ENCODE measurements around the gene RECK.

RECK gene

DNA sequence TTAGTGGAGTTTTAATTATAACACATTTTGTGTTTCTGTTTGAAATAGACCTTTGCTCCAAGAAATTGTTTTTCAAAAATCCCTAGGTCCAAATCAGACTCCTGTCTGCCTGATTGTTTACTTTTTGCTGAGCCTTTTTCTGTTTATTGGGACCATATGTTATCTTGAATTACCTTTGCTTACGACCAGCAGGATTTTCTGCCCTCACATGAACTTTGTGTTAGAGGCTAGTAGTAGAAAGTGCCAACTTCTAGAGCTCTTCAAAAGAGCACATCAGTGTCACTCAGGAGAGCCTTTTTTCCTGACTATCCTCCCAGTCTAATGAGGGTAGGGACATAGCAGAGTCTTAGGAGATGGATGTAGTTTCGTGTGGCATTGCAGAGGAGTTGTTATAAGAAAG is 10.2 kb downstream of the RECK start:
- ChIA-PET CTCF (interaction anchor here (0.5 kb wide), 1 partner anchor 84 kb away, joined by 3 read pairs; no protein-coding TSS in a partner anchor), POLR2A (no interaction called here)
- TF ChIP-seq FOXK2 (IDR thresholded peaks at IDR 0.05): no peak
- TF ChIP-seq FOXM1 (IDR thresholded peaks at IDR 0.05; ENCODE audit: borderline replicate concordance): no peak
- no peak for TF ChIP-seq CTBP1 (IDR thresholded peaks at IDR 0.05; ENCODE audit: borderline replicate concordance)
- no peak for TF ChIP-seq BHLHE40 (IDR thresholded peaks at IDR 0.05; ENCODE audit: borderline replicate concordance)
- no peak for TF ChIP-seq LEF1 (IDR thresholded peaks at IDR 0.05; ENCODE audit: borderline replicate concordance)
- no peak for TF ChIP-seq HDGF (IDR thresholded peaks at IDR 0.05; ENCODE audit: borderline replicate concordance)
- TF ChIP-seq L3MBTL2 (conservative IDR thresholded peaks at IDR 0.05): no peak
- TF ChIP-seq FOXA1 (IDR thresholded peaks at IDR 0.05): no peak
- TF ChIP-seq TARDBP (IDR thresholded peaks at IDR 0.05): no peak
- no peak for TF ChIP-seq NFRKB (IDR thresholded peaks at IDR 0.05)
- no peak for TF ChIP-seq SP1 (IDR thresholded peaks at IDR 0.05)
- no peak for TF ChIP-seq ZNF384 (IDR thresholded peaks at IDR 0.05)
- TF ChIP-seq SUZ12 (IDR thresholded peaks at IDR 0.05): no peak
- TF ChIP-seq, protein P1, sequence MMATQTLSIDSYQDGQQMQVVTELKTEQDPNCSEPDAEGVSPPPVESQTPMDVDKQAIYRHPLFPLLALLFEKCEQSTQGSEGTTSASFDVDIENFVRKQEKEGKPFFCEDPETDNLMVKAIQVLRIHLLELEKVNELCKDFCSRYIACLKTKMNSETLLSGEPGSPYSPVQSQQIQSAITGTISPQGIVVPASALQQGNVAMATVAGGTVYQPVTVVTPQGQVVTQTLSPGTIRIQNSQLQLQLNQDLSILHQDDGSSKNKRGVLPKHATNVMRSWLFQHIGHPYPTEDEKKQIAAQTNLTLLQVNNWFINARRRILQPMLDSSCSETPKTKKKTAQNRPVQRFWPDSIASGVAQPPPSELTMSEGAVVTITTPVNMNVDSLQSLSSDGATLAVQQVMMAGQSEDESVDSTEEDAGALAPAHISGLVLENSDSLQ (IDR thresholded peaks at IDR 0.05): no peak
- no peak for TF ChIP-seq ARNT (IDR thresholded peaks at IDR 0.05)
- TF ChIP-seq ELF4 (IDR thresholded peaks at IDR 0.05): no peak
- no peak for DNase-seq (ENCODE audit: extremely low spot score)

DNA sequence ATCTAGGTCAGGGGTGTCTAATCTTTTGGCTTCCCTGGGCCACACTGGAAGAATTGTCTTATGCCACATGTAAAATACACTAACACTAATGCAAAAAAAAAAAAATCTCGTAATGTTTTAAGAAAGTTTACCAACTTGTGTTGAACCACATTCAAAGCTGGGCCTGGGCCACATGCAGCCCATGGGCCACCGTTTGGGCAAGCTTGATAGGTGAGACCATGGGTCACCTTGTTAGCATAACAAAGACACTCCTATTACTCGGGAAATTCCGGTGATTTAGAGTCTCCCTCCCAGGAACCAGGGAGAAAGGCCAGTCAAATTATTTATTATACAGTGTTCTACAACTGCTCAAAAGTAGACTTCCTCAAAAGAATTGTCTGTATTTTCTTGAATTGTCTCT is 12.7 kb downstream of the RECK start:
- CTCF ChIA-PET: no interaction called here
- DNase-seq (ENCODE audit: extremely low spot score): no peak
- TF ChIP-seq HDGF (IDR thresholded peaks at IDR 0.05; ENCODE audit: borderline replicate concordance) (no peak), L3MBTL2 (conservative IDR thresholded peaks at IDR 0.05) (no peak), LEF1 (IDR thresholded peaks at IDR 0.05; ENCODE audit: borderline replicate concordance) (no peak), NFRKB (IDR thresholded peaks at IDR 0.05) (no peak), TARDBP (IDR thresholded peaks at IDR 0.05) (no peak), ZNF384 (IDR thresholded peaks at IDR 0.05) (no peak), BHLHE40 (IDR thresholded peaks at IDR 0.05; ENCODE audit: borderline replicate concordance) (no peak), SP1 (IDR thresholded peaks at IDR 0.05) (no peak), ELF4 (IDR thresholded peaks at IDR 0.05) (no peak), CTBP1 (IDR thresholded peaks at IDR 0.05; ENCODE audit: borderline replicate concordance) (no peak), SUZ12 (IDR thresholded peaks at IDR 0.05) (no peak), ARNT (IDR thresholded peaks at IDR 0.05) (no peak), FOXA1 (IDR thresholded peaks at IDR 0.05) (no peak)
- TF ChIP-seq, protein P1 (IDR thresholded peaks at IDR 0.05): no peak
- POLR2A ChIA-PET: no interaction called here

DNA sequence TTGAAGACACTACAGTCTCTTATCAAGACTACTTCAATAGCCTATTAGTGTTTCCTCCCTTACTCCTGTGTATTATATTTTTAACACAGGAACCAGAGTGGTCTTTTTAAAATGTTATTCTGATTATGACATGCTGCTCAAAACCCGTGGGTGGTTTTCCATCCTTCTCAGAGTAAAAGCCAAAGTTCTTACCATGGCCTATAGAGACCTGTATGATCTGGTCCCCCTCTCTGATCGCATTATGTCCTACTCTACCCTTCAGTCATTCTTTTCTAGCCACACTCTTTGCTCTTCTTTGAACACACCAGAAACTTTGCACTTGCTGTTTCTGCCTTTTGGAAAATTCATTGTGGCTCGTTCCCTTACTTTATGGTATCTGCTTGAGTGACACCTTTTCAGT is 13.8 kb downstream of the RECK start:
- ChIA-PET POLR2A (no interaction called here), CTCF (no interaction called here)
- TF ChIP-seq ARNT (IDR thresholded peaks at IDR 0.05) (no peak), HDGF (IDR thresholded peaks at IDR 0.05; ENCODE audit: borderline replicate concordance) (no peak), TARDBP (IDR thresholded peaks at IDR 0.05) (no peak), SP1 (IDR thresholded peaks at IDR 0.05) (no peak), SUZ12 (IDR thresholded peaks at IDR 0.05) (no peak), ELF4 (IDR thresholded peaks at IDR 0.05) (no peak), LEF1 (IDR thresholded peaks at IDR 0.05; ENCODE audit: borderline replicate concordance) (no peak), BHLHE40 (IDR thresholded peaks at IDR 0.05; ENCODE audit: borderline replicate concordance) (no peak), FOXK2 (IDR thresholded peaks at IDR 0.05) (no peak)
- no peak for DNase-seq (ENCODE audit: extremely low spot score)

DNA sequence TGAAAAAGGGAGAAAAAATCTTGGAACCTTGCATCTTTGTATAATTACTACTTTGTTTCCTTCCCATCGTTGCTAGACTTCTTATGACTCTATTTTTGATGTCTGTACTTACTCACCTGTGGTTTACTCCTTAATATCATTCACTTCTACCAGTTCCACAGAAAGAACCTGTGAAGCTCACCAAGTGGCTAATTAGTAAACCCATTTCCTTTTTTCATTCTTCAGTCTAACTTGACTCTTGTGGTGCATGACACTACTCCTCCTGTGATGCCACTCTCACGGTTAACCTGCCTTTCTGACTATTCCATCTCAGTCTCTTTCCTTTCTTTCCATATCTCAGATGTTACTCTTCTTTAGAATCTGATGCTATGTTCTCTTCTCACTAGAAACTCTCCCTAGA is 14.6 kb downstream of the RECK start:
- DNase-seq (ENCODE audit: extremely low spot score): no peak
- no peak for TF ChIP-seq ELF4 (IDR thresholded peaks at IDR 0.05)
- TF ChIP-seq, protein P1 (IDR thresholded peaks at IDR 0.05): no peak
- TF ChIP-seq SUZ12 (IDR thresholded peaks at IDR 0.05): no peak
- no peak for TF ChIP-seq CTBP1 (IDR thresholded peaks at IDR 0.05; ENCODE audit: borderline replicate concordance)
- no peak for TF ChIP-seq HDGF (IDR thresholded peaks at IDR 0.05; ENCODE audit: borderline replicate concordance)
- no peak for TF ChIP-seq L3MBTL2 (conservative IDR thresholded peaks at IDR 0.05)
- TF ChIP-seq SP1 (IDR thresholded peaks at IDR 0.05): no peak
- TF ChIP-seq BHLHE40 (IDR thresholded peaks at IDR 0.05; ENCODE audit: borderline replicate concordance): no peak
- no peak for TF ChIP-seq ARNT (IDR thresholded peaks at IDR 0.05)
- no peak for TF ChIP-seq NFRKB (IDR thresholded peaks at IDR 0.05)
- ChIA-PET POLR2A (no interaction called here), CTCF (no interaction called here)

DNA sequence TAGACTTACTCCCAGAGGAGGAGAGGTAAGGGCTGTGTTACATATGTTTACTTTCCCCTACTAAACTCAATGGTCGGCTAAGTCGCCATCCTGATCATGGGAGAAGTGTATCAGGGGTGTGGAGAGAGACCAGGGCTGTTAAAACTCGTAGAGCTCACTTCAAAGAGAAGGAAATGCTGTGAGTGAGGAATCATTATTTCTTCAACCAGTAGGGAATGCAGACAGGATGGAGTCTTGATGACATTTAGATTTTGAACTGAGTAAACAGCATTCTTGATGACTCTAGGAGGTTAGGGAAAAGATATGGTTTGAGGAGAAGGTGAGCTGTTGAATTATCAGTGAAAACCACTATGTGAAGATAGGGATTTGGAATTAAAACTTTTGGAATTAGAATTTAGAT is 17.3 kb downstream of the RECK start:
- CTCF ChIA-PET: no interaction called here
- TF ChIP-seq LEF1 (IDR thresholded peaks at IDR 0.05; ENCODE audit: borderline replicate concordance) (no peak), CTBP1 (IDR thresholded peaks at IDR 0.05; ENCODE audit: borderline replicate concordance) (no peak), TARDBP (IDR thresholded peaks at IDR 0.05) (no peak), SP1 (IDR thresholded peaks at IDR 0.05) (no peak), NFRKB (IDR thresholded peaks at IDR 0.05) (no peak), ARNT (IDR thresholded peaks at IDR 0.05) (no peak), FOXK2 (IDR thresholded peaks at IDR 0.05) (no peak), L3MBTL2 (conservative IDR thresholded peaks at IDR 0.05) (no peak)
- TF ChIP-seq, protein P1 (IDR thresholded peaks at IDR 0.05): no peak
- POLR2A ChIA-PET: no interaction called here
- no peak for DNase-seq (ENCODE audit: extremely low spot score)

DNA sequence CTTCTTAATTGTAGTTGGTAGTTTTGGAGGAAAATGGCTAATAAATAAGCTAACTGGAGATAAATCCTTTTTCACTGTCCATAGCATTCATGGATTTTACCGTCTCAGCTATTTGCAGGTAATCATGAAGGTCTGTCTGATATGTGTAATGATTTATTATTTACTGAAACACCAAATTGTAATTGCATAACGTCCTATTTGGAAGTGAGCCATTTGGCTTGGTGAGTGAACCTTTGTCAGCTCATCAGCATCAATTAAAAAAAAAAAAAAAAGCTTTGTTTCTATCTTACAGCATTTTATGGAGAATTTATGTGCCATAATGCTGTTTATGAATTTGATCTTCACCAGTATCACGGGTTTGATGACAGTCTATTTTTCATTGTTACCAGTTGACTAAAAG is 20.2 kb downstream of the RECK start:
- TF ChIP-seq ZNF384 (IDR thresholded peaks at IDR 0.05) (no peak), FOXA1 (IDR thresholded peaks at IDR 0.05) (no peak), L3MBTL2 (conservative IDR thresholded peaks at IDR 0.05) (no peak), CTBP1 (IDR thresholded peaks at IDR 0.05; ENCODE audit: borderline replicate concordance) (no peak), LEF1 (IDR thresholded peaks at IDR 0.05; ENCODE audit: borderline replicate concordance) (no peak), NFRKB (IDR thresholded peaks at IDR 0.05) (no peak), SUZ12 (IDR thresholded peaks at IDR 0.05) (no peak), HDGF (IDR thresholded peaks at IDR 0.05; ENCODE audit: borderline replicate concordance) (no peak)

More for the DNA sequence above, 20.2 kb downstream of the RECK start:
- POLR2A ChIA-PET: interaction anchor here (0.7 kb wide), 1 partner anchor 388 kb away, joined by 4 read pairs; no protein-coding TSS in a partner anchor
- CTCF ChIA-PET: no interaction called here
- no peak for DNase-seq (ENCODE audit: extremely low spot score)

Data from HEK293T (cell line).